DMS153 treated with DMSO at 0.1 percent for 48 hours (cell line): ENCODE data around the gene HELT.
"Not testable (repeated sequence)": the region's sequence is repeated elsewhere in the genome, so short reads cannot be mapped to it uniquely, and the experiment has no call there.

Experiments
- DNase-seq: peaks from one replicate; lab custom pipeline; 2025; ENCODE audit not compliant: unreplicated experiment; lab: John Stamatoyannopoulos, UW

Gene HELT

DNA sequence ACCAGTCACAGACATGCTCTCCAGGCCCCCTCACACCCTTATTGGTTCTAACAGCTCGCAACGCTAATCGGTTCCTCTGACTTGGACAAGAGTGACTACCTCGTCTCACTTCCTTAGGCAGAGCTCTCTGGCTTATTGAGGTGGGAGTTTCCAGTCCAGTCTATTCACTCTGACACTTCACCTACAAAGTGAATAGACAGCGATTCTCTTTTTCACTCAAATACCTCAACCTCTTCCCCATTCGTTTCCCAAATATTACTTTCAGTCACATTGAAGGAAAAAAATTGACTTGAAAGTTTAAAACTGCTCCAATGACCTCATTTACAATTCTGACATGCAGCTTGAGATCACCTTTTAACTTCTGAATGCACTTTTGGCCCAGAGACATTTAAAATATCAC, 17.7 kb downstream of the HELT start:
- no peak for DNase-seq

DNA sequence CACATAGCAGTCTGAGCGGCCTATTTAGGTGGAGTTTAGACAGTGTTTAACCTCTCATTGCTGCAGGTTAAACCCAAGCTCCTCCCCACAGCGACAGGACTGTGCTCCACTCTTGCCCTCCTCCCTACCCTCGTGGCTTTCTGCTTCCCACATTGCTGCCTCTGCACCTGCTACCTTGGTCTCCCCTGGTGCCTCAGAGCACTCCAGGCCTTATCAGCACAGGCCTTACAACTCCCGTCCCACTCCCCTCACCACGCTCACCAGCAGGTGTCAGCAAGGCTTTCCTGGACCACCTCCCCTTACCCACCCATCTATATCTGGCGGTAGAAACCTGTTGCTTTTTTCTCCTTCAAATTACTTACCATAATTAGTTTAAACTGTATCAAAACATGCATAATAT, 18.6 kb downstream of the HELT start:
- DNase-seq, result no peak

DNA sequence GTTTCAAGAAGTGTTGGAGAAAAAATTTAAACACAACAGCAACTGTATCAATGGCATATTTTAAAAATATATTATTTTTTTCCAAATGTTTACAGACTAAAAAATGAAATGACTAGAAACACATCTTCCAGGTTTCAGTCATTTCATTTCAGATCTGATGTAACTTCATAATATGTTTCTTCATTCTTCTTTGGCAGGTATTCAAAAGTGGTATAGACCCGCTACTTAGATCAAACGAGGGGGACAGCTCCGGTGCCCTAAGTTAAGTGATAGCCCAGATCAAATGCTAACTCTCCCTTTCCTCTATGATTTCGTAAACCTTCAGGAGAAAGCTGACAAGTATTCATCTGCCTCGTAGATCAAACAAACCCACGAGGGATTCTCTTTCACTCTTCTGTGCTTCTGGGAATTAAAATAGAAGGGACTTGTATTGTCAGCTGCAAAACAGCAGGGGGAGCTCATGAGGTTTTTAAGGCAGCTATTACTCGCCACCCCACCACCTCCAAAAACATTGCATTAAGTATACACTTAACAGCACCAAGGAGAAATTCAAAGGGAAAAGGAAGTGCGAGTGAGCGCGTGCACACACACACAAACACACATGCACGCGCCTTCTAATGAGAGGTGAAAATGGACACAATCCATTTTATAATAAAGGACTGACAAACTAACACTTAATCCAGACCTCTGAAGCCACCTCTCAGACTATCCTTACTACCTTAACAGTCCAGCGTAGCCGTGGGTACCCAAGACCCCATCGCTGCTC, 21.4 kb downstream of the HELT start:
- DNase-seq, result peak; percentile 55

DNA sequence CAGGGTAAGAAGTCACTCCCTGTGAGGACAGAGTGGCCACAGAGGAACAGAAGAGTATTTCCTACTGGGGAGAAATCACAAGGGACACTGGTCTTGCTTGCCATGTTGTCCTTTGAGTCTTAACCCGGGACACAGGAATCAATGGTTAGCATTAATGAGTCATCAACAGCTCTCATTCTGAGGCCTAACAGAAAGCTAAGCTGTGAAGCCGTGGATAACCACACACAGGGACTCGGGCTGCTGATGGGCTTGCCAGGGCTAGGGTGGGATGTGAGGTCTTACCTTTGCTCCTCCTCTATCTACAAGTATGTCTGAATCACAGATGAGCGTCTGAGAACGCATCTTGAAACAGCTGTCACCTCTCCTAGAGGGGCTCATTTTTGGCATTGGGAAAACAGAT, 22.2 kb downstream of the HELT start:
- DNase-seq, result no peak

DNA sequence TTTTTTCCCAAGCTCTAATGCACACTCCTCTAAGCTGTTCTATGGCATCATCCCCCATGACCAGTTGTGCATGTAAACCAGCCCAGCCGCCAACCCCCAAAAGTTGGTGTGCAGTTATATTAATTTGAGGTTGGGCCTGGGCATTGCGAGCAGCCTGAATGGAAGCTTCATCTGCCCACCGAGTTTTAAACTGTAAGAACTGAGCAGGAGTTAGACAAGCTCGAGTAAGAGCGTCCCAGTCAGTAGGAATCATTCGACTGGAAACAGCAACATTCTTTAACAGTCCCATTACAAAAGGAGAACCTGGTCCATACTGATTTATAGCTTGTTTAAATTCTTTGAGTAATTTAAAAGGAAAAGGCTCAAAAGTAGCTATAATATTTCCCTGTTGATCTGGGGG, 32.0 kb downstream of the HELT start:
- DNase-seq, result not testable (repeated sequence)

DNA sequence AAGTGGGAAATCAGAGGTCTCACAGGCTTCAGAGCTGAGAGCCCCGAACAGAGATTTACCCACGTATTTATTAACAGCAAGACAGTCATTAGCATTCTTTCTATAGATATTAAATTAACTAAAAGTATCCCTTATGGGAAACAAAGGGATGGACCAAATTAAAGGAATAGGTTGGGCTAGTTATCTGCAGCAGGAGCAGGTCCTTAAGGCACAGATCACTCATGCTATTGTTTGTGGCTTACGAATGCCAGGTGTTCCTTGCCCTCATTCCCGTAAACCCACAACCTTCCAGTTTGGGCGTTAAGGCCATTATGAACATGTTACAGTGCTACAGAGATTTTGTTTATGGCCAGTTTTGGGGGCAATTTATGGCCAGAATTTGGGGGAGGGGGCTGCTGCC, 33.0 kb downstream of the HELT start:
- not testable (repeated sequence) for DNase-seq

DNA sequence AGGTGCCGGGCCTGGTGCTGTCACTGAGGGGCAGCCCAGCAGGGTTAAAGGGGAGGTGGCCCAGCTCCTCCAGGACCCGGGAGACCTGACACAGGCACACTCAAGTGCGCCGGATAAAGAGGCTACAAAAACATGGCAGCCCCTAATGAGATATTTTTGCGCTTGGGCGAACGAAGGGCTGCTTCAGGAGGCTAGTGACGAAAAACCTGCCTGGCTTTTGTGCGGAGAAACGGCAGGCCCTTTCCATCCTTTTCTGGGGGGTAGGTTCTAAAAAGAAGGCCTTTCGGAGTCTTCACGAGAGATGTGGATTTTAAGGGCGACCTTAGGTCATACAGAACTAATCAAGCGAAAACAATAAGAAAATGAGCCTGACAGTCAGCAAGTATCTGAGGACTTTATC, 35.5 kb downstream of the HELT start:
- DNase-seq, result no peak

DNA sequence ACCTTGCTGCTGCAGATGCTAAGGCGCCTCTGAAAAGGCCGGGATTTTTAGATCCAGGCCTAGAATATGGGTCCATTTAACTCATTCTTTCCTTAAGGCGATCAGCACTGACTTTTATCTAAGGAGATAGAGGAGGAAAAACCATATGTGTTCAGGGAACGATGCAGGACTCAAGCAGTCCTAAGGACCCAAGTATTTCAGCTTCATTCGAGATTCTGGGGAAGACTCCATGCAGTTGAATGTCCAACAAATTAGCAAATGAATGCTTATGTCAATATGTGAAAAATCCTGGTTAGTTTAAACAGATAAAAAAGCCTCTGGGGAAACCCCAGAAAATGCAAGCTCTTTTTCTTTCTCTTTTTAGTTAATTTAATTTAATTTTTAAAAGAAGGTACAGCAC, 36.0 kb downstream of the HELT start:
- DNase-seq, result no peak

DNA sequence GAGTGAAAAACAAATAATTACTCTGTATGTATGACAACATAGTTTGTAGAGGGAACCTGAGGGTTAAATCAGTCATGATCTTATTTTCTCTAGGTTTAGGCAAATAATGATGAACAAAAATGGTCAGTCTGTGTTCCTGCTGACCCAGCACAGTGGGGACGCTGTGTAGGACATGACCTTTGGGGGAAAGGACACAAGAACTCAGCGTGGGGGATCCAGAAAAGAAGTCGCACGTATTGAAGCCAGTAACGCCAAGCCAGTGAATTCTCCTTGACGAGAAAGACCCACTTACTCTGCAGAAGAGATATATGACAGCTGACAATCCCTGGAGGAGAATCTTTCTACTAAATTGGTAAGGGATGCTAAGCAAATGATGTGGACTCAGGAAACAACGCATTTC, 36.6 kb downstream of the HELT start:
- DNase-seq, result no peak

DNA sequence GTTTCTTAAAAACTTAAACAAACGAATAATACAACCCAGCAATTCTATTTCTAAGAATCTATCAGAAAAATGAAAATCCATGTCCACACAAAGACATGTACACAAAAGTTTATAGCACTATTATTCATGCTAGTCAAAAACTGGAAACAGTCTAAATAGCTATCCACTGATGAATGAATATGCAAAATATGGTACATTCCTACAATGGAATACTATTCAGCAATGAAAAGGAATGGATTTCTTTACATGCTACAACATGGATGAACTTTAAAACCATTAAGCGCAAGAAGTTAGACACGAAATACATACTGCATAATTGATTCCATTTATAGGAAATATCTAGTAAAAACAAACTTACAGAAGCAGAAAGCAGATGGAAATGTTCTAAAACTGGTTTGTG, 43.3 kb downstream of the HELT start:
- DNase-seq, result no peak

DNA sequence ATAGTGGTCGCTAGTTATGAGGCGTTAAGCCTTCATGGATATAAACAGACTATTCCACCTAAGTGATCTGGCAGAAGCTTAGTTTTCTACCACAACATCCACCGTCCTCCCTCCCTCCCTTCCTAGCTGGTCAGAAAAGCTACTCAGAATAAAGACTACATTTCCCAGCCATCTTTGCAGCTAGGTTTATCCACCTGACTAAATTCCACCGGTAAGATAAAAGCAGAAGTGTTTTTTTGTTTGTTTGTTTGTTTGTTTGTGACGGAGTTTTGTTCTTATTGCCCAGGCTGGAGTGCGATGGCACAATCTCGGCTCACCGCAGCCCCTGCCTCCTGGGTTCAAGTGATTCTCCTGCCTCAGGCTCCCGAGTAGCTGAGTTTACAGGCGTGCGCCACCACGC, 44.3 kb downstream of the HELT start:
- DNase-seq, result no peak

DNA sequence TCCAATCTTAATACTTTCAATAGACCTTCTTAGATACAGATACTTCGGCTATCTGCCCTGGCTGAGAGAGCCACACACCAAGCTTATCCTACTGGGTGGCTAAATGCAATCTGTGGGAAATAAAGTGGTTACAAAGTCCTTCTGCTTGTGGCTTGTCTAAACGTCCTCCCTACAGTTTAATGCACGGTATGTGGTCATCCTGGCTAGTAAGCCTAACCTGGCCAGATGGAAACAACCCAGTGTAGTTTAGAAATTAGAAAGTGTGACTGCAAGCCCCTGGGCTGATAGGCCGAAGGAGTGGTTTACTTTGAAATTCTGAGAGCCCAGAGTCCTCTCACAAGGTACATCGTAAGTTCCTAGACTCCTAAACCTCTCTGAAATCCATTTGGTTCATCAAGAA, 47.9 kb downstream of the HELT start:
- no peak for DNase-seq

DNA sequence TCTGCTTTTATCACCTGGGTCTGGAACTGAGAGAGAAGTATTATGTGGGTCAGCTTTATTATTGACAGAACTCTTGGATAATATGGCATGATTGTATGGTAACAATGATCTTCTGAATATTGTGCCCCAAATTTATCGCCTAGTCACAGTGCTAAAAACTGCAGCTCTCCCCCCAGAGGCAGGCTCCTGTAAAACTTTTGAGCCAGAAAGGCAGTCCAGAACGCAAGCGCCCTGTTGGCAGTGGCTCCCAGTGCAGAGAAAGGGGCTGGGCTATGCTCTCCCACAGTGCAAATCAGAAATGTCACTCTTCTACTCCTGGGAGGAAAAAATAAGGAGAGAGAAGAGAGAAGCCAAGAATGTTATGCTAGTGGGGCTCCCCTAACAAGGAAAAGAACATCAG, 50.5 kb downstream of the HELT start:
- DNase-seq, result no peak
